Smooth muscle cell (in vitro differentiated cells): Measurements from ENCODE around the gene DPYSL4. TPM values are rescaled to one million over a fixed set of nuclear protein-coding genes. Genes with fewer than 3 reads are reported as not detected.

Experiments
- DNase-seq: peaks from one replicate; lab custom pipeline; 2025; ENCODE audit not compliant: unreplicated experiment; lab: John Stamatoyannopoulos, UW
- H2AFZ ChIP-seq: fragments of 200-600 bp; sonication (generic); 2 replicates; pipeline ENCODE4 v1.6.0; 2016; ENCODE audit warnings: antibody characterized with exemption, low read depth, mild to moderate bottlenecking
- H3F3A ChIP-seq: fragments of 200-600 bp; sonication (generic); 2 replicates; pipeline ENCODE4 v1.6.0; 2017; ENCODE audit warnings: antibody characterized with exemption, low read depth
- H3K27ac ChIP-seq: fragments of 200-600 bp; sonication (generic); 2 replicates; pipeline ENCODE4 v1.5.1; 2016; ENCODE audit warnings: low read depth, mild to moderate bottlenecking
- H3K27me3 ChIP-seq: fragments of 200-600 bp; sonication (generic); 2 replicates; pipeline ENCODE4 v1.6.1; 2016; ENCODE audit warnings: low read depth, mild to moderate bottlenecking
- H3K36me3 ChIP-seq: fragments of 200-600 bp; sonication (generic); 2 replicates; pipeline ENCODE4 v1.5.1; 2016; ENCODE audit warnings: low read depth
- H3K4me1 ChIP-seq: fragments of 200-600 bp; sonication (generic); 2 replicates; pipeline ENCODE4 v1.5.1; 2016; ENCODE audit warnings: low read depth
- H3K4me2 ChIP-seq: fragments of 200-600 bp; sonication (generic); 2 replicates; pipeline ENCODE4 v1.6.0; 2016; ENCODE audit warnings: mild to moderate bottlenecking
- H3K4me3 ChIP-seq: fragments of 200-600 bp; sonication (generic); 2 replicates; pipeline ENCODE4 v1.5.1; 2016; ENCODE audit warnings: mild to moderate bottlenecking
- H3K79me2 ChIP-seq: fragments of 200-600 bp; sonication (generic); 2 replicates; pipeline ENCODE4 v1.6.0; 2016; ENCODE audit warnings: low read depth, mild to moderate bottlenecking
- H3K9ac ChIP-seq: fragments of 200-600 bp; sonication (generic); 2 replicates; pipeline ENCODE4 v1.6.0; 2016; ENCODE audit warnings: low read depth
- H3K9me3 ChIP-seq: fragments of 200-600 bp; sonication (generic); replicated peaks from 2 replicates; pipeline ENCODE4 v1.5.1; 2016; ENCODE audit warnings: low read depth
- H4K20me1 ChIP-seq: fragments of 200-600 bp; sonication (generic); 2 replicates; pipeline ENCODE4 v1.6.0; 2016; ENCODE audit warnings: low read depth
- WGBS: methylation state at CpG from one replicate; pipeline ENCODE4 v1.1.7; 2016; ENCODE audit warnings: low lambda C conversion rate; 5-methylcytosine and 5-hydroxymethylcytosine counted together
- polyA plus RNA-seq: library from polyadenylated mRNA; unstranded; fragments of >200 nt; fragmentation: Nextera tagmentation; extraction: Ambion mirVana; gene quantifications from 2 replicates; pipeline ENCODE4 v1.2.1, GENCODE V29; 2016
- total RNA-seq: library from RNA; depleted of rRNA; stranded (reverse); fragments of >200 nt; gene quantifications from 2 replicates; pipeline ENCODE4 v1.2.3, GENCODE V29; 2014
- TF ChIP-seq, protein P1 (sequence below): fragments of 200-600 bp; sonication (generic); IDR thresholded peaks from 2 replicates; pipeline ENCODE4 v1.5.1; 2017; ENCODE audit warnings: borderline replicate concordance, mild to moderate bottlenecking, antibody characterized with exemption; ENCODE audit not compliant: insufficient read depth, poor library complexity, severe bottlenecking

Gene DPYSL4
- total and polyA plus RNA-seq, 2 experiments from 2014 or later: 6.0 to 7.4 TPM

DNA sequence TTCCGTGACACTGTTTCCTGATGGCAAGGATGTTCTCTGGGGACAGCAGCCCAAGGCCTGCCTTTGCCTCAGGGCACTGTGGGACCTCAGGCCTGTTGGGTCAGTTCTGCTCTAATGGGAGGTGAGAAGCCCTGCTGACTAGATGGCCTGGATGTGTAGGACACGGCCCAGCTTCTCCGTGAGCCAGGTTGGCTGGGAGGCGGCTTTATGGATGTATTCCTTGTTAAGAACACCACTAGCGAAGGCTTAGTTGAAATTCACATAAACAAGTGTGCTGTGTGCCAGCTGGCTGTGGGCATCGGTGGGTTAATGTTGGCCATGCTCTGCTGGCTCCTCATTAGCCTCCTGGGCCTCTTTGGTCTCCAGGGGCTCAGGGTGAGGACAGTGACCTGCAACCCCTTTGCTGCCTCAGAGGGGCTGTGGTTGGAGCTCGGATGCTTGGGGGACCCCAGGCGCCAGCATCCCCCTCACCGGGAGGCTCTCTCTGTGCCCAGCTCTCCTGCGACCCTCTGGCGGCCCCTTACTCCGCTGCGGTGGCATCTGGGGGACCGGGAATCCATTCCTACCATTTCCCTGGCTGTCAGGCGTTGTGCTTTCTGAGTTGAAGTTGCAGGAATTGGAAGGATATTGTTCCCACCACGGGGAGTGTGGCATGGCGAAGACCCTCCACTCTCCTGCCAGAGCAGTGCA is 22.8 kb upstream of the DPYSL4 start:
- Histone ChIP-seq H3K79me2 (no peaks in the 10 kb centered on the region), H3K4me2 (no peak overlapping the region), H3K27ac (no peak overlapping the region), H2AFZ (no peak overlapping the region), H4K20me1 (no peaks in the 10 kb centered on the region), H3K4me3 (no peak overlapping the region), H3K9ac (no peak overlapping the region), H3K4me1 (no peaks in the 10 kb centered on the region), H3K27me3 (peaks cover 5% of the 10 kb centered on the region), H3F3A (no peaks in the 10 kb centered on the region), H3K36me3 (no peaks in the 10 kb centered on the region), H3K9me3 (no peaks in the 10 kb centered on the region)
- TF ChIP-seq, protein P1, sequence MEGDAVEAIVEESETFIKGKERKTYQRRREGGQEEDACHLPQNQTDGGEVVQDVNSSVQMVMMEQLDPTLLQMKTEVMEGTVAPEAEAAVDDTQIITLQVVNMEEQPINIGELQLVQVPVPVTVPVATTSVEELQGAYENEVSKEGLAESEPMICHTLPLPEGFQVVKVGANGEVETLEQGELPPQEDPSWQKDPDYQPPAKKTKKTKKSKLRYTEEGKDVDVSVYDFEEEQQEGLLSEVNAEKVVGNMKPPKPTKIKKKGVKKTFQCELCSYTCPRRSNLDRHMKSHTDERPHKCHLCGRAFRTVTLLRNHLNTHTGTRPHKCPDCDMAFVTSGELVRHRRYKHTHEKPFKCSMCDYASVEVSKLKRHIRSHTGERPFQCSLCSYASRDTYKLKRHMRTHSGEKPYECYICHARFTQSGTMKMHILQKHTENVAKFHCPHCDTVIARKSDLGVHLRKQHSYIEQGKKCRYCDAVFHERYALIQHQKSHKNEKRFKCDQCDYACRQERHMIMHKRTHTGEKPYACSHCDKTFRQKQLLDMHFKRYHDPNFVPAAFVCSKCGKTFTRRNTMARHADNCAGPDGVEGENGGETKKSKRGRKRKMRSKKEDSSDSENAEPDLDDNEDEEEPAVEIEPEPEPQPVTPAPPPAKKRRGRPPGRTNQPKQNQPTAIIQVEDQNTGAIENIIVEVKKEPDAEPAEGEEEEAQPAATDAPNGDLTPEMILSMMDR: no peak
- no peak for DNase-seq
- WGBS: 87% methylated on average over 17 of the region's 17 CpGs

DNA sequence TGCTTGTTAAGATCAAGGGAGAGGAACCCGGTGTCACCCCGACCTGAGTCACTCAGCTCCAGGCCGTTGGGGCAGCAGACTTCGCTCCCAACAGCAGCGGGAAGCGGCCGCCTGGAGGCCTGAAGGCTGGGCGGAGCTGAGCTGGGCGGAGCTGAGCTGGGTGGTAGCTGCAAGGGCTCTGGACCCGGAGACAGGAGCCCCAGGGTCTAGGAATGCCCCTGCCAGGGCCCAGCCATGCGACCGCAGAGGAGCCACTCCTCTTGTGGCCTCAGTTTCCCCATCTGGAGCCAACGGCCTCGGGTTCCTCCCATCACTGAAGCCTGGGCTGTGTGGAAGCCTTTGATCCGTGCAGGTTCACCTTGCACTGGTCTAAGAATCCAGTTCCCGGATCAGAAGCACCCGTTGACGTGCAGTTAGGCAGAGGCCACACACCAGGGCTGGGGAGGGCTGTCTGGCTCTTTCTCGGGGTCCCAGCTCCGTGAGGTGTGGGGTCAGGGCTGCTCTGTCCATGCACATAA is 21.9 kb upstream of the DPYSL4 start:
- Histone ChIP-seq H3K36me3 (no peaks in the 10 kb centered on the region), H4K20me1 (no peaks in the 10 kb centered on the region), H3K9me3 (no peaks in the 10 kb centered on the region), H2AFZ (no peak overlapping the region), H3K9ac (no peak overlapping the region), H3K4me3 (no peak overlapping the region), H3K4me2 (no peak overlapping the region), H3F3A (no peaks in the 10 kb centered on the region), H3K79me2 (no peaks in the 10 kb centered on the region), H3K27me3 (peaks cover 5% of the 10 kb centered on the region), H3K4me1 (no peaks in the 10 kb centered on the region), H3K27ac (no peak overlapping the region)
- 62% methylated on average over 20 of the region's 20 CpGs for WGBS
- TF ChIP-seq, protein P1: no peak
- DNase-seq: no peak

DNA sequence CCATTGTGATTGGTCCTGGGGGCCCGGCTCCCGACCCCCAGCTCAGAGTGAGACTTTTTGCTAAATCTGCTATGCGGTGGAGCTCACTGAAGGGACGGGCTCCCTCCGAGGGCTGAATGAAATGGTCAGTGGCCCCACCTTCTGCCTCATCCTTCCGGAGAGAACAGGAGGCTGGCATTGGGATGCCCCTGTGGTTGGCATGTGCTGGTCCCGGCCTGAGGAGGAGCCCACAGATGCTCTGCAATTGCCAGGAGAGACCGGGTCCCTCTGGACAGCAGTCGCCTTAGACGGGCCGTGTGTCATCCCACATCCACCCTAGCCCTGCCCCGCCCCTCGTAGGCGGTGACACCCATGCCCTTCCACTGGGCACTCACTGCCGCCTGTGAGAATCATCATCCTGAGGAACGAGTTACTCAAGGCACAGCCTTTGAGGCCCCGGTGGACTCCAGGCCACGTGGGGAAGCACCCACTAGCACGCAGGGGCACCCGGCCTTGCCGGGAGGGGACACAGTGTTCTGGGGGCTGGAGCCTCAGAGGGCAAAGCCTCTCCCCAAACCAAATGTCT is 21.2 kb upstream of the DPYSL4 start:
- no peaks in the 10 kb centered on the region for H3K36me3 ChIP-seq
- no peak overlapping the region for H3K27ac ChIP-seq
- peaks cover 5% of the 10 kb centered on the region for H3K27me3 ChIP-seq
- TF ChIP-seq, protein P1: no peak
- H3K79me2 ChIP-seq: no peaks in the 10 kb centered on the region
- H3K4me3 ChIP-seq: no peak overlapping the region
- H4K20me1 ChIP-seq: no peaks in the 10 kb centered on the region
- H3K4me2 ChIP-seq: no peak overlapping the region
- no peaks in the 10 kb centered on the region for H3F3A ChIP-seq
- no peaks in the 10 kb centered on the region for H3K9me3 ChIP-seq
- no peaks in the 10 kb centered on the region for H3K4me1 ChIP-seq
- no peak overlapping the region for H3K9ac ChIP-seq
- no peak overlapping the region for H2AFZ ChIP-seq
- no peak for DNase-seq
- WGBS: 87% methylated on average over 21 of the region's 21 CpGs
